Fibroblast of skin of back (primary cell): ENCODE results near the gene SHISA3.
A peak's percentile ranks its signal among the peaks of the same experiment; 100 is the strongest.

Experiments
- DNase-seq: peaks from one replicate; pipeline ENCODE4 v3.0.0-alpha.2; 2013

The SHISA3 gene

DNA sequence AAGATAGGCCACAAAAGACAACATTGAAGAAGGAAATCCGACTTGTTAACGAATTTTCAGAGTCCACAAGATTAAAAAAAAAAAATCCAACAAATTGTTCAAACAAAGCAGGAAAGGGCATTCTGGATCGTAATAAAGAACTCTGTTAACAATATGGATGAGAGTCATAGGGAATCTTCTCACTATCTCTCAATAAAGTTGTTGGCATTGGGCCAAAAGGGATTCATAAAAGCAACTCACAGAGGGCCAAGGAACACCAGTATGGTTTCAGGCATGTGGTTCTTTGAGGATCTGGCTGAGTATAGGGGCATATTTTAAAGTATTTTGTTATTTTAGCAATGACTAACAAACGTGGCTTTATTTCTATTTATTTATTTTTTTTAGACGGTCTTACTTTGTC is 49.5 kb downstream of the SHISA3 start:
- DNase-seq: peak; percentile 13
